ENCODE results near the gene C8A. TPM values are rescaled to one million over a fixed set of nuclear protein-coding genes. Genes with fewer than 3 reads are reported as not detected.

C8A gene
- total and polyA plus RNA-seq, 2 of the 13 experiments (the other 11 are each of a cell fraction or from before 2014, with no cell fraction given), result 10.5 to 15.0 TPM

DNA sequence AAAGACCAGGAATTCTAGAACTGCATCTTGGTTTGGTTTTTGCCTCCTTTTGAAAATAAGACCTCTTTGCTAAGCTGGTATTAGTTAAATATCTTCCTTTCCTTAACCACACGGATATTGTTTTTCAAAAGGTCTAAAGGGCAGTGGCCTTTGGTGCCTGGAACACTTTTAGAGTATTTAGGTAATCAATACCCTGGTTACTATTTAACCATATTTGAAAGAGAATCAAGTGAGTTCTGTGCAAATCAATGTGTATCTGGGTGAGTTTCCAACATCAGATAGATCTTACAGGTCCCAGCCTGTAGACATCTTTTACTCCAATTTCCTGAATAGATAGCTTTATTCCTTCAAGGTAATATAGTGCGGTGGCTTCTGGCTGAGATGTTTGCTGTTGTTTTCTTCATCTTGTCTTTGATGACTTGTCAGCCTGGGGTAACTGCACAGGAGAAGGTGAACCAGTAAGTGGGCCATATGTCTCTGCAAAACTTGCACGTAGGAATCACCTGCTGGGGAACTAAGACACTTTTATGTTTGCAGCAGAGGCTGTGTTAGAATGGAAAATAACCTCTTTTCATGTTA, at the start of gene C8A (continued):
- no peak for TF ChIP-seq ZHX2 (IDR thresholded peaks at IDR 0.05; ENCODE audit: low read depth)
- TF ChIP-seq ZHX2 (CRISPR knock-in tag; IDR thresholded peaks at IDR 0.05; ENCODE audit: borderline replicate concordance), result no peak; the same call in 1 of the 2 replicates
- TF ChIP-seq, protein P1, sequence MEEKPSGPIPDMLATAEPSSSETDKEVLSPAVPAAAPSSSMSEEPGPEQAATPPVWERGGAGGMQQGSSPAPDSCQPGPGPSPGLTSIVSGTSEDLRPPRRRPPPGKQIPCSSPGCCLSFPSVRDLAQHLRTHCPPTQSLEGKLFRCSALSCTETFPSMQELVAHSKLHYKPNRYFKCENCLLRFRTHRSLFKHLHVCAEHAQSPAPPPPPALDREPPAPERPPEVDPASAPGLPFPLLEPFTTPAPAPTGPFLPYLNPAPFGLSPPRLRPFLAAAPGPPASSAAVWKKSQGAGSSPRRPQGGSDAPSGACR (CRISPR knock-in tag; IDR thresholded peaks at IDR 0.05), result peak; percentile 44; the same call in 1 of the 2 replicates
- TF ChIP-seq SOX6 (IDR thresholded peaks at IDR 0.05), result no peak
- TF ChIP-seq SOX6 (CRISPR knock-in tag; IDR thresholded peaks at IDR 0.05), result peak; percentile 91
- TF ChIP-seq ZNF639 (CRISPR knock-in tag; conservative IDR thresholded peaks at IDR 0.05), result 0 out of 2 replicates have a peak, but pooled peaks have one; percentile 24
- no peak for TF ChIP-seq ZKSCAN5 (CRISPR knock-in tag; IDR thresholded peaks at IDR 0.05)
- peak in 1 of 2 experiments; percentile 97; a peak in 2 of 4 replicates for TF ChIP-seq EP300 (IDR thresholded peaks at IDR 0.05; ENCODE audit: low read depth in 2 of 2, low read length in 2 of 2)
- TF ChIP-seq EP300 (CRISPR knock-in tag; IDR thresholded peaks at IDR 0.05; ENCODE audit: borderline replicate concordance), result peak; percentile 56; the same call in 1 of the 2 replicates
- TF ChIP-seq KAT2B (IDR thresholded peaks at IDR 0.05; ENCODE audit: borderline replicate concordance, low read depth, low read length), result peak; percentile 92
- no peak for TF ChIP-seq GTF2F1 (IDR thresholded peaks at IDR 0.05; ENCODE audit: low read length)
- TF ChIP-seq ZEB1 (IDR thresholded peaks at IDR 0.05; ENCODE audit: insufficient replicate concordance, low read depth), result peak; percentile 62
- TF ChIP-seq ZSCAN9 (CRISPR knock-in tag; IDR thresholded peaks at IDR 0.05; ENCODE audit: borderline replicate concordance), result peak; percentile 34; the same call in 1 of the 2 replicates
- TF ChIP-seq ZBED4 (CRISPR knock-in tag; IDR thresholded peaks at IDR 0.05; ENCODE audit: borderline replicate concordance), result peak; percentile 56; the same call in 1 of the 2 replicates
- TF ChIP-seq ZNF563 (CRISPR knock-in tag; IDR thresholded peaks at IDR 0.05), result no peak
- no peak for TF ChIP-seq ZNF615 (CRISPR knock-in tag; IDR thresholded peaks at IDR 0.05; ENCODE audit: borderline replicate concordance)

Measured in HepG2 (cell line).